HG03066 (cell line): Measurements from ENCODE around the gene GPRASP2.

Experiments
- ATAC-seq: cut with Tn5 transposase; IDR thresholded peaks from one replicate; pipeline ENCODE4 v1.9.1; 2021; ENCODE audit warnings: low read depth; ENCODE audit not compliant: unreplicated experiment

GPRASP2 gene

GRCh38 chrX:102739657-102740056 is 27.4 kb downstream of the GPRASP2 start:
- no peak for ATAC-seq

GRCh38 chrX:102744307-102744706 is 32.1 kb downstream of the GPRASP2 start:
- ATAC-seq, result no peak

GRCh38 chrX:102745513-102745856 is 33.2 kb downstream of the GPRASP2 start:
- no peak for ATAC-seq

- no peak for ATAC-seq
These were observed 33.8 kb downstream of the GPRASP2 start for GRCh38 chrX:102745857-102746584.

- ATAC-seq, result no peak
These were observed 53.0 kb downstream of the GPRASP2 start for GRCh38 chrX:102765217-102765616.

- ATAC-seq, result no peak
These were observed 53.6 kb downstream of the GPRASP2 start for GRCh38 chrX:102765809-102766208.

- ATAC-seq, result no peak
These were observed 55.0 kb downstream of the GPRASP2 start for GRCh38 chrX:102767287-102767686.
